GM23338 (cell line): ENCODE data around the gene SMOC1. TPM values are rescaled to one million over a fixed set of nuclear protein-coding genes. Genes with fewer than 3 reads are reported as not detected.

ENCODE experiments used
- ATAC-seq: fragments of 200-7000 bp; cut with Tn5 transposase; 3 replicates; pipeline ENCODE4 v1.9.1; 2020
- DNase-seq: peaks from one replicate; pipeline ENCODE4 v3.0.0-alpha.2; 2015; ENCODE audit warnings: low spot score
- H2AFZ ChIP-seq: fragments of 200-600 bp; sonication (generic); 2 replicates; pipeline ENCODE4 v1.8.0; 2016; ENCODE audit warnings: antibody characterized with exemption, mild to moderate bottlenecking, moderate library complexity
- H3F3A ChIP-seq: fragments of 200-600 bp; sonication (generic); replicated peaks from 2 replicates; pipeline ENCODE4 v1.8.0; 2017; ENCODE audit warnings: antibody characterized with exemption, mixed run types, low read depth
- H3K27ac ChIP-seq: fragments of 200-600 bp; sonication (generic); 2 replicates; pipeline ENCODE4 v1.6.1; 2016; ENCODE audit warnings: low read depth
- H3K27me3 ChIP-seq: fragments of 200-600 bp; sonication (generic); 2 replicates; pipeline ENCODE4 v1.8.0; 2016; ENCODE audit warnings: mild to moderate bottlenecking, mixed run types, moderate library complexity; ENCODE audit not compliant: insufficient read depth
- H3K36me3 ChIP-seq: fragments of 200-600 bp; sonication (generic); 2 replicates; pipeline ENCODE4 v1.8.0; 2016; ENCODE audit warnings: mild to moderate bottlenecking; ENCODE audit not compliant: insufficient read depth
- H3K4me1 ChIP-seq: fragments of 200-600 bp; sonication (generic); 2 replicates; pipeline ENCODE4 v1.8.0; 2016; ENCODE audit warnings: mild to moderate bottlenecking, moderate library complexity; ENCODE audit not compliant: insufficient read depth
- H3K4me2 ChIP-seq: fragments of 200-600 bp; sonication (generic); 2 replicates; pipeline ENCODE4 v1.7.1; 2017; ENCODE audit warnings: mixed run types
- H3K4me3 ChIP-seq: fragments of 200-600 bp; sonication (generic); 2 replicates; pipeline ENCODE4 v1.6.1; 2016; ENCODE audit warnings: mixed run types
- H3K79me2 ChIP-seq: fragments of 200-600 bp; sonication (generic); replicated peaks from 2 replicates; pipeline ENCODE4 v1.8.0; 2017; ENCODE audit warnings: mild to moderate bottlenecking; ENCODE audit not compliant: insufficient read depth
- H3K9me2 ChIP-seq: fragments of 200-600 bp; sonication (generic); 2 replicates; pipeline ENCODE4 v1.8.0; 2017; ENCODE audit not compliant: insufficient read depth
- H4K20me1 ChIP-seq: fragments of 200-600 bp; sonication (generic); replicated peaks from 2 replicates; pipeline ENCODE4 v1.8.0; 2017; ENCODE audit warnings: mild to moderate bottlenecking; ENCODE audit not compliant: insufficient read depth
- H3K27ac Mint-ChIP-seq: 2 replicates; pipeline ENCODE4 v1.8.0; 2020; ENCODE audit warnings: inconsistent platforms, mild to moderate bottlenecking, moderate library complexity, mixed read lengths
- H3K27me3 Mint-ChIP-seq: 3 replicates; pipeline ENCODE4 v1.8.0; 2022; ENCODE audit warnings: low read depth, mild to moderate bottlenecking, moderate library complexity, mixed read lengths, inconsistent platforms; ENCODE audit not compliant: insufficient read depth, poor library complexity
- H3K36me3 Mint-ChIP-seq: 3 replicates; pipeline ENCODE4 v1.8.0; 2021; ENCODE audit warnings: low read depth, mild to moderate bottlenecking, inconsistent platforms, moderate library complexity, mixed read lengths
- H3K4me1 Mint-ChIP-seq: 3 replicates; pipeline ENCODE4 v1.8.0; 2020; ENCODE audit warnings: mild to moderate bottlenecking, inconsistent platforms, mixed read lengths
- H3K4me3 Mint-ChIP-seq: 3 replicates; pipeline ENCODE4 v1.8.0; 2021; ENCODE audit warnings: moderate library complexity, mild to moderate bottlenecking, inconsistent platforms, mixed read lengths
- H3K9me3 Mint-ChIP-seq: 3 replicates; pipeline ENCODE4 v1.8.0; 2020; ENCODE audit warnings: moderate library complexity, mild to moderate bottlenecking, inconsistent platforms, mixed read lengths
- CREB1 ChIP-seq: fragments of 250-450 bp; sonication (Bioruptor Pico); IDR thresholded peaks from 2 replicates; pipeline ENCODE4 v1.5.0; 2020; ENCODE audit warnings: low read depth, mild to moderate bottlenecking, moderate library complexity
- EZH2phosphoT487 ChIP-seq: fragments of 200-600 bp; sonication (generic); IDR thresholded peaks from one replicate; pipeline ENCODE4 v1.8.1; 2018; ENCODE audit warnings: antibody characterized with exemption; ENCODE audit not compliant: unreplicated experiment
- JUNB ChIP-seq: IDR thresholded peaks from one replicate; pipeline ENCODE4 v1.6.1; 2016; ENCODE audit warnings: antibody characterized with exemption; ENCODE audit not compliant: unreplicated experiment
- NANOG ChIP-seq: IDR thresholded peaks from 2 replicates; pipeline ENCODE4 v1.6.1; 2016; ENCODE audit warnings: antibody characterized with exemption, borderline replicate concordance
- POLR2AphosphoS5 ChIP-seq: IDR thresholded peaks from 2 replicates; pipeline ENCODE4 v1.6.1; 2016; ENCODE audit warnings: antibody characterized with exemption, low read depth
- ZNF114 ChIP-seq: fragments of 250-450 bp; sonication (Bioruptor Pico); IDR thresholded peaks from 2 replicates; pipeline ENCODE4 v1.5.0; 2020; ENCODE audit warnings: mild to moderate bottlenecking, moderate library complexity
- ZNF331 ChIP-seq: fragments of 250-450 bp; sonication (Bioruptor Pico); IDR thresholded peaks from 2 replicates; pipeline ENCODE4 v1.5.0; 2020; ENCODE audit warnings: low read depth, mild to moderate bottlenecking, moderate library complexity
- polyA plus RNA-seq: library from polyadenylated mRNA; unstranded; fragments of >200 nt; fragmentation: Nextera tagmentation; extraction: Ambion mirVana; gene quantifications from 2 replicates; pipeline ENCODE4 v1.2.1, GENCODE V29; 2016
- total RNA-seq: library from RNA; depleted of rRNA; stranded (reverse); fragments of >200 nt; shearing (Covaris generic); gene quantifications from 2 replicates; pipeline ENCODE4 v1.2.3, GENCODE V29; 2014
- TF ChIP-seq, protein P1 (sequence below): fragments of 250-450 bp; sonication (Bioruptor Pico); IDR thresholded peaks from 2 replicates; pipeline ENCODE4 v1.5.0; 2020; ENCODE audit warnings: mild to moderate bottlenecking, moderate library complexity
- TF ChIP-seq, protein P2 (sequence below): IDR thresholded peaks from one replicate; pipeline ENCODE4 v1.6.1; 2018; ENCODE audit warnings: antibody characterized with exemption; ENCODE audit not compliant: unreplicated experiment

Gene SMOC1
- total and polyA plus RNA-seq, 2 experiments from 2014 or later: 0.79 to 1.6 TPM

DNA sequence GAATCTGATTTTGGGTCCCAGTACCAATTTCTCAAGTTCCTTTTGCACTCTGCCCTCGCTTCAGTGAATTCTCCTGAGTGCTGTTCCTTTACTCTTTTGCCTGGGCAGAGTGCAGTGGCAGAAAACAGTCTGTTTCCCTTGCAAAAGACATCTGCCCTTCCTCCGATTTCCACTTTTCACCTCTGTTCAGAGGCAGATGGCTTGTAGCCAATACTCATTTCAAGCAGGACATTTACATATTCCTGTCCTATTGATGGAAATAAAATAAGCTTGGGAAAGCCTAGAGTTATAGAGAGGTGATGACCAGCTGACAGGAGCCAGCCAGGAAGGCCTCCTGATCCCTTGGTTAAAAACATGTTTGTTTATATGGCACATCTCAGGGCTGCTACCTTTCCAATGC, 198.5 kb downstream of the SMOC1 start:
- Histone ChIP-seq H3K27ac (no peak overlapping the region), H3K9me2 (peaks cover 7% of the 10 kb centered on the region; the same call in 1 of the 2 replicates), H3K4me1 (peaks cover 7% of the 10 kb centered on the region), H3K36me3 (no peaks in the 10 kb centered on the region), H3K79me2 (no peaks in the 10 kb centered on the region), H2AFZ (no peak overlapping the region), H3F3A (0 out of 2 replicates have a peak, but pooled peaks cover 3% of the 10 kb centered on the region), H3K4me2 (no peak overlapping the region), H3K4me3 (no peak overlapping the region), H3K27me3 (no peaks in the 10 kb centered on the region), H4K20me1 (no peaks in the 10 kb centered on the region)
- Mint-ChIP-seq H3K27me3 (peaks cover 6% of the 10 kb centered on the region), H3K9me3 (no peaks in the 10 kb centered on the region), H3K4me1 (peaks cover 24% of the 10 kb centered on the region), H3K4me3 (no peak overlapping the region), H3K27ac (no peak overlapping the region), H3K36me3 (no peaks in the 10 kb centered on the region)
- DNase-seq (no peak), ATAC-seq (no peak)
- TF ChIP-seq EZH2phosphoT487 (no peak), NANOG (no peak), POLR2AphosphoS5 (no peak), ZNF331 (CRISPR knock-in tag) (no peak), CREB1 (CRISPR knock-in tag) (no peak), ZNF114 (CRISPR knock-in tag) (no peak)
- TF ChIP-seq, protein P1, sequence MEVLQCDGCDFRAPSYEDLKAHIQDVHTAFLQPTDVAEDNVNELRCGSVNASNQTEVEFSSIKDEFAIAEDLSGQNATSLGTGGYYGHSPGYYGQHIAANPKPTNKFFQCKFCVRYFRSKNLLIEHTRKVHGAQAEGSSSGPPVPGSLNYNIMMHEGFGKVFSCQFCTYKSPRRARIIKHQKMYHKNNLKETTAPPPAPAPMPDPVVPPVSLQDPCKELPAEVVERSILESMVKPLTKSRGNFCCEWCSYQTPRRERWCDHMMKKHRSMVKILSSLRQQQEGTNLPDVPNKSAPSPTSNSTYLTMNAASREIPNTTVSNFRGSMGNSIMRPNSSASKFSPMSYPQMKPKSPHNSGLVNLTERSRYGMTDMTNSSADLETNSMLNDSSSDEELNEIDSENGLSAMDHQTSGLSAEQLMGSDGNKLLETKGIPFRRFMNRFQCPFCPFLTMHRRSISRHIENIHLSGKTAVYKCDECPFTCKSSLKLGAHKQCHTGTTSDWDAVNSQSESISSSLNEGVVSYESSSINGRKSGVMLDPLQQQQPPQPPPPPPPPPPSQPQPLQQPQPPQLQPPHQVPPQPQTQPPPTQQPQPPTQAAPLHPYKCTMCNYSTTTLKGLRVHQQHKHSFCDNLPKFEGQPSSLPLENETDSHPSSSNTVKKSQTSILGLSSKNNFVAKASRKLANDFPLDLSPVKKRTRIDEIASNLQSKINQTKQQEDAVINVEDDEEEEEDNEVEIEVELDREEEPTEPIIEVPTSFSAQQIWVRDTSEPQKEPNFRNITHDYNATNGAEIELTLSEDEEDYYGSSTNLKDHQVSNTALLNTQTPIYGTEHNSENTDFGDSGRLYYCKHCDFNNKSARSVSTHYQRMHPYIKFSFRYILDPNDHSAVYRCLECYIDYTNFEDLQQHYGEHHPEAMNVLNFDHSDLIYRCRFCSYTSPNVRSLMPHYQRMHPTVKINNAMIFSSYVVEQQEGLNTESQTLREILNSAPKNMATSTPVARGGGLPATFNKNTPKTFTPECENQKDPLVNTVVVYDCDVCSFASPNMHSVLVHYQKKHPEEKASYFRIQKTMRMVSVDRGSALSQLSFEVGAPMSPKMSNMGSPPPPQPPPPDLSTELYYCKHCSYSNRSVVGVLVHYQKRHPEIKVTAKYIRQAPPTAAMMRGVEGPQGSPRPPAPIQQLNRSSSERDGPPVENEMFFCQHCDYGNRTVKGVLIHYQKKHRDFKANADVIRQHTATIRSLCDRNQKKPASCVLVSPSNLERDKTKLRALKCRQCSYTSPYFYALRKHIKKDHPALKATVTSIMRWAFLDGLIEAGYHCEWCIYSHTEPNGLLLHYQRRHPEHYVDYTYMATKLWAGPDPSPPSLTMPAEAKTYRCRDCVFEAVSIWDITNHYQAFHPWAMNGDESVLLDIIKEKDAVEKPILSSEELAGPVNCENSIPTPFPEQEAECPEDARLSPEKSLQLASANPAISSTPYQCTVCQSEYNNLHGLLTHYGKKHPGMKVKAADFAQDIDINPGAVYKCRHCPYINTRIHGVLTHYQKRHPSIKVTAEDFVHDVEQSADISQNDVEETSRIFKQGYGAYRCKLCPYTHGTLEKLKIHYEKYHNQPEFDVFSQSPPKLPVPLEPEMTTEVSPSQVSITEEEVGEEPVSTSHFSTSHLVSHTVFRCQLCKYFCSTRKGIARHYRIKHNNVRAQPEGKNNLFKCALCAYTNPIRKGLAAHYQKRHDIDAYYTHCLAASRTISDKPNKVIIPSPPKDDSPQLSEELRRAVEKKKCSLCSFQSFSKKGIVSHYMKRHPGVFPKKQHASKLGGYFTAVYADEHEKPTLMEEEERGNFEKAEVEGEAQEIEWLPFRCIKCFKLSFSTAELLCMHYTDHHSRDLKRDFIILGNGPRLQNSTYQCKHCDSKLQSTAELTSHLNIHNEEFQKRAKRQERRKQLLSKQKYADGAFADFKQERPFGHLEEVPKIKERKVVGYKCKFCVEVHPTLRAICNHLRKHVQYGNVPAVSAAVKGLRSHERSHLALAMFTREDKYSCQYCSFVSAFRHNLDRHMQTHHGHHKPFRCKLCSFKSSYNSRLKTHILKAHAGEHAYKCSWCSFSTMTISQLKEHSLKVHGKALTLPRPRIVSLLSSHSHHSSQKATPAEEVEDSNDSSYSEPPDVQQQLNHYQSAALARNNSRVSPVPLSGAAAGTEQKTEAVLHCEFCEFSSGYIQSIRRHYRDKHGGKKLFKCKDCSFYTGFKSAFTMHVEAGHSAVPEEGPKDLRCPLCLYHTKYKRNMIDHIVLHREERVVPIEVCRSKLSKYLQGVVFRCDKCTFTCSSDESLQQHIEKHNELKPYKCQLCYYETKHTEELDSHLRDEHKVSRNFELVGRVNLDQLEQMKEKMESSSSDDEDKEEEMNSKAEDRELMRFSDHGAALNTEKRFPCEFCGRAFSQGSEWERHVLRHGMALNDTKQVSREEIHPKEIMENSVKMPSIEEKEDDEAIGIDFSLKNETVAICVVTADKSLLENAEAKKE: no peak

DNA sequence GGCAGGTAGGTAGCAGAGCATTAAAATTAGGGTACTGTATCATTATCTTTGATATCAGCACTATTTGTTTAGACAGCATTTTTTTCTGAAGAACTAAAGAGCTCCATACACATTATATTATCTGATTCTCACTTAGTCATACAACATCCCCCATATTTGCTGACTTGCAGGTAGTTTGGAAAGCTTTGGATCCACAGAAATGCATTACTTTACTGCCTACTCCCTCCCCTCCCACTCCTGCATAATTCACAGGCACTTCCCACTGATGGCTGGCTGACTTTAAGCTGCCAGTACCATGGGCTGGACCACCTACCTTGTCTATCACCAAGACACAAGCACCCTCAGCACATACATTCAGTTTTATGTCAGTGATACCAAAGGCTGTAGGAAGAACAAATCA, 199.1 kb downstream of the SMOC1 start:
- peaks cover 7% of the 10 kb centered on the region; the same call in 1 of the 2 replicates for H3K9me2 ChIP-seq
- no peaks in the 10 kb centered on the region for H3K79me2 ChIP-seq
- Mint-ChIP-seq H3K4me3 (no peak overlapping the region), H3K27me3 (peaks cover 6% of the 10 kb centered on the region), H3K27ac (no peak overlapping the region), H3K4me1 (peaks cover 24% of the 10 kb centered on the region), H3K36me3 (no peaks in the 10 kb centered on the region), H3K9me3 (no peaks in the 10 kb centered on the region)
- DNase-seq (no peak), ATAC-seq (no peak)
- no peak overlapping the region for H3K27ac ChIP-seq
- no peak for TF ChIP-seq JUNB
- TF ChIP-seq, protein P2, sequence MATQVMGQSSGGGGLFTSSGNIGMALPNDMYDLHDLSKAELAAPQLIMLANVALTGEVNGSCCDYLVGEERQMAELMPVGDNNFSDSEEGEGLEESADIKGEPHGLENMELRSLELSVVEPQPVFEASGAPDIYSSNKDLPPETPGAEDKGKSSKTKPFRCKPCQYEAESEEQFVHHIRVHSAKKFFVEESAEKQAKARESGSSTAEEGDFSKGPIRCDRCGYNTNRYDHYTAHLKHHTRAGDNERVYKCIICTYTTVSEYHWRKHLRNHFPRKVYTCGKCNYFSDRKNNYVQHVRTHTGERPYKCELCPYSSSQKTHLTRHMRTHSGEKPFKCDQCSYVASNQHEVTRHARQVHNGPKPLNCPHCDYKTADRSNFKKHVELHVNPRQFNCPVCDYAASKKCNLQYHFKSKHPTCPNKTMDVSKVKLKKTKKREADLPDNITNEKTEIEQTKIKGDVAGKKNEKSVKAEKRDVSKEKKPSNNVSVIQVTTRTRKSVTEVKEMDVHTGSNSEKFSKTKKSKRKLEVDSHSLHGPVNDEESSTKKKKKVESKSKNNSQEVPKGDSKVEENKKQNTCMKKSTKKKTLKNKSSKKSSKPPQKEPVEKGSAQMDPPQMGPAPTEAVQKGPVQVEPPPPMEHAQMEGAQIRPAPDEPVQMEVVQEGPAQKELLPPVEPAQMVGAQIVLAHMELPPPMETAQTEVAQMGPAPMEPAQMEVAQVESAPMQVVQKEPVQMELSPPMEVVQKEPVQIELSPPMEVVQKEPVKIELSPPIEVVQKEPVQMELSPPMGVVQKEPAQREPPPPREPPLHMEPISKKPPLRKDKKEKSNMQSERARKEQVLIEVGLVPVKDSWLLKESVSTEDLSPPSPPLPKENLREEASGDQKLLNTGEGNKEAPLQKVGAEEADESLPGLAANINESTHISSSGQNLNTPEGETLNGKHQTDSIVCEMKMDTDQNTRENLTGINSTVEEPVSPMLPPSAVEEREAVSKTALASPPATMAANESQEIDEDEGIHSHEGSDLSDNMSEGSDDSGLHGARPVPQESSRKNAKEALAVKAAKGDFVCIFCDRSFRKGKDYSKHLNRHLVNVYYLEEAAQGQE: no peak
- TF ChIP-seq NANOG: no peak
- no peaks in the 10 kb centered on the region for H3K36me3 ChIP-seq
- H3K27me3 ChIP-seq: no peaks in the 10 kb centered on the region
- no peak overlapping the region for H3K4me2 ChIP-seq
- H2AFZ ChIP-seq: no peak overlapping the region
- 0 out of 2 replicates have a peak, but pooled peaks cover 3% of the 10 kb centered on the region for H3F3A ChIP-seq
- H3K4me3 ChIP-seq: no peak overlapping the region
- peaks cover 7% of the 10 kb centered on the region for H3K4me1 ChIP-seq
- H4K20me1 ChIP-seq: no peaks in the 10 kb centered on the region
